NK-92 (cell line): Measurements from ENCODE around the gene SLC25A21.
"Not testable (repeated sequence)": the region's sequence is repeated elsewhere in the genome, so short reads cannot be mapped to it uniquely, and the experiment has no call there.

Source experiments
- DNase-seq: peaks from one replicate; lab custom pipeline; 2025; ENCODE audit not compliant: unreplicated experiment; lab: John Stamatoyannopoulos, UW

Gene SLC25A21

DNA sequence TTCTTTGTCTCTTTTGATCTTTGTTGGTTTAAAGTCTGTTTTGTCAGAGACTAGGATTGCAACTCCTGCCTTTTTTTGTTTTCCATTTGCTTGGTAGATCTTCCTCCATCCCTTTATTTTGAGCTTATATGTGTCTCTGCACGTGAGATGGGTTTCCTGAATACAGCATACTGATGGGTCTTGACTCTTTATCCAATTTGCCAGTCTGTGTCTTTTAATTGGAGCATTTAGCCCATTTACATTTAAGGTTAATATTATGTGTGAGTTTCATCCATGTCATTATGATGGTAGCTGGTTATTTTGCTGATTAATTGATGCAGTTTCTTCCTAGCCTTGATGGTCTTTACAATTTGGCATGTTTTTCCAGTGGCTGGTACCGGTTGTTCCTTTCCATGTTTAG is 276.1 kb downstream of the SLC25A21 start:
- DNase-seq: not testable (repeated sequence)

DNA sequence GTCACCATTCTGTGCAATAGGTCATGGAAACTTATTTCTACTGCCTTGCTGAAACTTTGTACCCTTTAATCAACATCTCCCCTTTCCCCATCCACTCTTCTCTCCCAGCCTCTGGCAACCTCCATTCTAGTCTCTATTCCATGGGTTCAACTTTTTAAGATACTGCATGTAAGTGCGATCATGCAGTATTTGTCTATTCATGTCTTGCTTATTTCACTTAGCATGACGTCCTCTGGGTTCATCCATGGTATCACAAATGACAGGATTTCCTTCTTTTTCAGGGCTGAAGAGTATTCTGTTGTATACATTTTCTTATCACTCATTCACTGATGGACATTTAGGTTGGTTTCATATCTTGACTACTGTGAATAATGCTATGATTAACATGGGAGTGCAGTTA is 288.4 kb downstream of the SLC25A21 start:
- no peak for DNase-seq

DNA sequence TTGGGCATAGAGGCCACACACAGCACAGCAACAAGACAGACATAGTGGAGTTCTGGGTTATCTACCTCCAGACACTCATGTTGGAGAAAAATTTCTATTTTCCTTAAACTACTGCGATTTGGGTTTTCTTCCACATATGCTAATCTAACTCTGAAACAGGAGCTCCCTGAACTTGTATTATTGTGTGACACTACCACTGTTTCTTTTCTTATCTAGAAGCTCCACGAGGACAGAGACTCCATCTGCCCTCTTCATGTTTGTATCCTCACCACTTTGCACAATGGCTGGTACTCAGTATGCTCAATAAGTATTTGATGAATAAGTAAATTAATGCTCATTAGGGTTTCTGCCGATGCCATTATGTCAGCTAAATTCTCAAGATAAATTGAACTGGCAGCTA is 292.1 kb downstream of the SLC25A21 start:
- DNase-seq: no peak

DNA sequence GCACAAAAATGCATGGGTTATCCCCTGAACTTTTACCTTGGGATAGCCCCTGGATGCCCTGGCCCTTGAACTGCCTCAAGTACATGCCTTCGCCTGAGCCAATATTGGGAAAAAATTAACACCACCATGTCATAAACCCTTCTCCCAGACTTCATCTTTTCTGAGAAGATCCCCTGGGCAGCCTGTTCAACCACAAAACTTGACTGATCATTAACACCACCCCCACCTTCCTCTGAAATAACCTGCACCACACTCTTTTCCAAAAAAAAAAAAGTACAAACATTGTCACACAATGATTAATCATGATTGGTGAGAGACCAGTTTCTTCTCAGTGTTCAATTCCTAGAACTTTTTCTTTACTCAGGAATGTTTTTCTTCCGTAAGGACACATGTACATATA is 292.8 kb downstream of the SLC25A21 start:
- DNase-seq: no peak

DNA sequence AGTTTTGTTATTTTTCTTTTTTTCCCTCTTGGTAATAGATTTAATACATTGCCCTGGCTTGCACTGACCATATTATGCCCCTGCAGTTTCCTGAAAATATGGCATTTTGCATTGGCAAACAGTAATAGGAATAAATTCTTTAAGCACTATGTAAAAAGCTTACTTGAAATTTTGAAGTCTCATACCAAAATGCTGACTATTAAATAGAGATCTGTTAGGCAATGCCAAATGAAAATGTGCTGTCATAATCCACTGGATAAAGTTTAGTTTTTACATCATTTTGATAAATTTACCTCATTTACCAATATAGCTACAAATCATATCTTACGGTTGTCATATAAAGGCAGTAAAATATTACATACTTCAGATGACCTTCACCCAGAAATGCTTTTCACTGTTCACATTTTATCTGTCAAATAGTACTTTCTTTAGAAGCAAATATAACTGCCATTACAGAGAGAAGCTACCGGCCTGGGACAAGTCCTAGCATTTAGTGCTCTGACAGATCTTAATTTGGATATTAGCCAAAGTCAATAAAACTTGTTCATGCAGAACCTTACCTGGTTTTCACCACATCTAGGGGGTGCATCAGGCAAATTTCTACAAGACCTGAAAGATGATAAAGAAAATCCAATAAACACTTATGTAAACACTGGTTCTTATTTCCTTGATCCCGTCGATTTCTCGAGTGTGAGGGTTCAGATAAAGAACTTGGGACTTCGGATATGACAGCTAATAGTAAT is 297.8 kb downstream of the SLC25A21 start:
- no peak for DNase-seq

DNA sequence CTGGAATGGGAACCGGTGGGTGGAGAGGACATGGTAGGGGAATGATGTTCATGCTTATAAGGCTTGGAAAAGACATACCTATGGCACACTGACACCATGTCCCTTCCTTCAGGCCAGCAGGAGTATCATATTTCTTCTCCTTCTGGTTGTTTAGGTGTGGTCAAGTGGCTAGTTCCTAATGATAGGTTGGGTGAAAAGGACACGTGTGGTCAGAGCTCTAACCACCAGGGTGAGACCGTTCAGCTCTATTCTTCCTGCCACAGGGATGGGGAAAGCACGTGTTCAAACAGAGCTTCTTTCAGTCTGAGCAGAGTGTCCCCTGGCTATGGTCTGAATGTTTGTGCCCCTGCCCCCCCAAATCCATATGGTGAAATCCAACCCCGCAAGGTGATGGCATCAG is 301.6 kb downstream of the SLC25A21 start:
- DNase-seq: no peak

DNA sequence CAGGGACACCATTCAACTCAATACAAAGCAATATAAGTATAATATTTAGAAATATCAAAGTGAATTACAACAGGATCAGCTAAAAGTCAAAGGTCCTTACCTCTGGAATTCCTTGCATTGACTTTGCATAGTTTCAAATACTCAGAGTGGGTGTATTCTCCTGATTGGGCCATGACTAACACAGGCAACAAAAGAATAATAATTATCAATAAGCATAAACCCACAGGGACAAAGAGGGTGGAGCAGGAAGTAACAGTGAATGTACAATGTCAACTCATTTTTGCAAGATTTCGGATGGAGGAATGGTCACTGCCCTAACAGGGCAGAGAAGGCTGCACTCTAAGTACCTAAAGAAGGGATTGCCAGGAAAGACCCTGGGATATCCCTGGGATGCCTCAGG is 303.3 kb downstream of the SLC25A21 start:
- no peak for DNase-seq

DNA sequence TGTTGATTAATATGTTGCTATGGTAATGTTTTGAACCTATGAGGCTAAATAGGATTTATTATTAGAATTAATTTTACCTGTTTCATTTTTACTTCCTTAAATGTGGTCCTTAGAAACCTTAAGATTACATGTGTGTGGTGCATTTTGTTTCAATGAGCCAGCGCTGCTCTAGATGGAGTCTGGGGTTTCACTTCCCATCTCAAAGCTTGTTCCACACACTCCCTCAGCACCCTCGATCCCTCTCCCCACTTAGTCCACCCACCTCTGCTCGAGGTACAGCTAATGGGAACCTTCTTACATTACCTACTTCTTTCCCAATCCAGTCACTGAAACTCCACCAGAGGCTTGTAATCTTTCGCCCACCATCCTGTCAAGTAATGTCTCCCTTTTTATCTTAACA is 305.5 kb downstream of the SLC25A21 start:
- no peak for DNase-seq

DNA sequence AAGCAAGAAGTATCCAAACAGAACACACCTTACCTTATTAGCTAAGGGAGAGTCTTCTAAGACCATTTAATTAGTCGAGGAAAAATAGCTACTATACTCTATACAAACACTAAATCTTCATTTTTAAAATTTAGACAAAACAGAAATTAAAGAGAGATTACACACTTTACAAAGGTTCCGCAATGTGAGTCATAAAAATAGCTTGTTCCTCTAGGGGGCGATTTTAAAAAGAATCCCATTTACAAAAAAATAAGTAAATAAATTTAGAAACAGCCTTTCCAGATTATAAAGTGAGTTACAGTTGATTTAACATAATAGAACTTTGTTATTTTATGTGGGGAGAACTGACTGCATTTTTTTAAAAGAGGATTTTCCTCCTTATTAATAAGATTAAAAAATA is 309.1 kb downstream of the SLC25A21 start:
- no peak for DNase-seq

DNA sequence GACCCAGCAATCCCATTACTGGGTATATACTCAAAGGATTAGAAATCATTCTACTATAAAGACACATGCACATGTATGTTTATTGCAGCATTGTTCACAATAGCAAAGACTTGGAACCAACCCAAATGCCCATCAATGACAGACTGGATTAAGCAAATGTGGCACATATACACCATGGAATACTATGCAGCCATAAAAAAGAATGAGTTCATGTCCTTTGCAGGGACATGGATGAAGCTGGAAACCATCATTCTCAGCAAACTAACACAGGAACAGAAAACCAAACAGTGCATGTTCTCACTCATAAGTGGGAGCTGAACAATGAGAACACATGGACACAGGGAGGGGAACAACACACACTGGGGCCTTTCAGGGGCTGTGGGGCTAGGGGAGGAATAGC is 310.2 kb downstream of the SLC25A21 start:
- not testable (repeated sequence) for DNase-seq

DNA sequence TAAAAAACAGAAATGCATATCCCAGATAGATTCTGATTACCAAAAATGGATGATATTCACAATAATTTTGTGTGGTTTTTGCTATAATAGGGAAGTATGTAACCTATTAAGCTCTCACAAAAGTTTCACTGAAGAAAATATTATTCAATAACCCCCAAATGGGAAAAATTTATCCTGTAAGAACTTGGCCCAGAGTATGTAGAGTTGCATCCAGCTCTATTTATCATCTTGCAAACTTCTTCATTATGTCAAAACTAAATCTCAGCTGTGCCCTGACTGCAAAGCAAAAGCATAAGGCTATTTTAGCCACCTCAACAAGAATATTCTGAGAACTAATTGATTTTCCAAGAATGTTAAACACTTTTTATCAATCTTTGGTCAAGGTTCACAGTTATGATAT is 311.6 kb downstream of the SLC25A21 start:
- DNase-seq: no peak

DNA sequence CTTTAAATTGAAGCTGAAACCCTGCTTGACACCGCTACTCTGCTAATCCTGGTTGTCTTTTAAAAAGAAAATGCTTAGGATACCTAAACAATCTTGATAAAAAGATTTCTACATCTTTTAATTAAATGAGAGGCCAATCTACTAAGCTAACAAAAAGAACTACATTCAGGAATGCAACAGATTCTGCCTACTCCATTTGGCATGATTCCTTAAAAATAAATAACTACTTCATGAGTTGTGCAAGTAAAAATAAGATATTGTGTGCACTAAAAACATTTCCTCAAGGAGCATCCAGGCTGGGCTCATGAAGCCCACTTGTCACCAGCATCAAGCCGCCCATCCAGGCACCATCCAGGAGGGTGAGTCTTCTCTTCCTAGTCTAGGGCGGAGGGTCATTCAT is 313.3 kb downstream of the SLC25A21 start:
- DNase-seq: no peak

DNA sequence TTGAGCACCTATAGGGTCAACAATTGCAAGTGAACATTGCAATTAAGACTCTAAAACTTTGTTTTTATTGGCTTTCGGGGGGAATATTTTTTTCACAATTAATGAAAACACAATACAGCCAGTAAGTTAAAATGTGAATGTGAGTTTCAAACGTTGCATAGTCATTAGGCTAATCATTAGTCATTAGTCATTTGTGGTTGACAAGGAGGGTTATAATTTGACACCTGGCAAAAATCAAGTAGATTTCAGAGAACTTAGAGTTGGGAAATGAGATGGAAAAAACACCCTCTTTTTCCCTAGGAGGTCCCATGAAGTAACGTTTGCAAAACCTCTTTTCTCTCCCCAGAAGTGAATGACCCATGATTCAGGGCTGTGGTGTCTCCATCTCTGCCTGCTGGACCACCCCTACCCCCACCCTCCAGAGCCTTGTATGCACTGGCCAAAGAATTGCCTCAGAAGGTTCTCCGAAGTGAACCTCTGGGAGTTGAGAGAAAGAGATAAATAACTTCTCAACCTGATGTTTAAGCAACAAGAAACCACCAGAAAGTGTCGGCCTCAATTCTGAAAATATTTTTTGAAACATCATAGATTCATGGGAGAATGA is 314.5 kb downstream of the SLC25A21 start:
- no peak for DNase-seq

DNA sequence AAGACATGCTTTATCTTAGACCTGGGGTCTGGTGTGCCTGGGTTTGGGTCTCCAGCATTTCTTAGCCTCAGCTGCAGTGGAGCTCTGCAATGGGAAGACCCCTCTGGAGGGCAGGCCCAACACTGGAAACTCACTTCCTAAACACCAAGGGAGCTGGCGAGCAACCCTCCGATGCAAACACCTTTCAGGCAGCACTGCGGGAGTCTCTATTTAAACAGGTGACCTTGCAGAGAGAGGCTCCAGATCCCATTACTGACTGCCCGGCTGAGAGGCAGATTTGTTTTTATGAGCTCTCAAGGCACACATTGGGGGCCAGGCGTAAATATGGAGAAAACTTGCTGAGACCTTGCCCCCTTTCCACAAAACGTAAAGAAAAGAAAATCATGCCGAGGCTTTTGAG is 315.3 kb downstream of the SLC25A21 start:
- no peak for DNase-seq

DNA sequence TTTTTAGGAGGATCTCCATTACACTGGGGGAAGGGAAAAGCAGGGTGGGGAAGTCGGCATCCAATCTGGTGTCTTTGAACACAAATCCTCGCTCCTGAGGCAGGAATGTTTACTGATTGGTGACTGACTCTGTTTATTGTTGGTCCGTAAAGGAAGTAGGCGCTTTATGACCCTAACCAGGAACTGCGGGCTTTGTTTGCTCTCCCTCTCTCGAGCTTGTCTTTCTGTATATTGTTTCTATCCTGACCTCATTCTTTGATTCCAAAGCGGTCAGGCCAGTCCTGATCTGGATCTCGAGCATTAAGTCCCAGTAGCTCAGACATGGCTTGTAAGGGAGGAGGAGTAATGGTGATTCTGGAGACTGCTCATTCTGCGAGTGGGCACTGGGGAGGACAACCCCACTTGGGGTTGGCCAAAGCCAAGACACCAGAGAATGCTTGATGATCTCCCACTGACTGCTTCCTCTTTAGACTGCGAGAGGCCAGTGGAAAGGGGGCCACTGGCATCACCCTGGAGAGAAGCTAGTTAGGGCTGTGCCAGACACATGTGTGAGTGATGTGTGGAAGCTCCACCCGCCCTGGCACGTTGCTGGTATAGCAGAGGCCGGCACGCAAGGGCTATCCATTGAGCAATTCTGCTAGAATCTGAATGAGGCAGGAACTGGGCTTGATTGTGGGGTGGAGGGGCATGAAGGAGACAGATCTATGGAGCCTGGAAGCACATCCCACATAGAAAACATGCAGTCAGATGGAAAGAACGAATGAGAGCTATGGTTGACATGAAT is 316.1 kb downstream of the SLC25A21 start:
- no peak for DNase-seq

DNA sequence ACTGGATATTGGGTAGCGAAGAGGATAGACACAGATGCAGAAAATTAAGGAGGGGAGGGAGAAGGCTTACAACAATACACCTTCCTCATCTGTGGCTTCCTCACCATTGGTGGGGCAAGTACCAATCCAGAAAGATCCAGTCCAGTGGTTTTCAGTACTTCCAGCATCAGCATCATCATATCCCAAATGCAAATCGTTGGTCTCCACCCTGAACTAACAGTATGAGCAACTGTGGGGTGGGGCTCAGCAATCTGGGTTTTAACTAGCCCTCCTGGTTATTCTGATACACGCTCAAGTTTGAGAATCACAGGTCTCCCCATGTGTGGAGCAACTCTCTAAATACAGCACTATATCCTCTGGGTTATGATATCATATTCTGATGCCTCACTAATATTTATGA is 317.0 kb downstream of the SLC25A21 start:
- no peak for DNase-seq

DNA sequence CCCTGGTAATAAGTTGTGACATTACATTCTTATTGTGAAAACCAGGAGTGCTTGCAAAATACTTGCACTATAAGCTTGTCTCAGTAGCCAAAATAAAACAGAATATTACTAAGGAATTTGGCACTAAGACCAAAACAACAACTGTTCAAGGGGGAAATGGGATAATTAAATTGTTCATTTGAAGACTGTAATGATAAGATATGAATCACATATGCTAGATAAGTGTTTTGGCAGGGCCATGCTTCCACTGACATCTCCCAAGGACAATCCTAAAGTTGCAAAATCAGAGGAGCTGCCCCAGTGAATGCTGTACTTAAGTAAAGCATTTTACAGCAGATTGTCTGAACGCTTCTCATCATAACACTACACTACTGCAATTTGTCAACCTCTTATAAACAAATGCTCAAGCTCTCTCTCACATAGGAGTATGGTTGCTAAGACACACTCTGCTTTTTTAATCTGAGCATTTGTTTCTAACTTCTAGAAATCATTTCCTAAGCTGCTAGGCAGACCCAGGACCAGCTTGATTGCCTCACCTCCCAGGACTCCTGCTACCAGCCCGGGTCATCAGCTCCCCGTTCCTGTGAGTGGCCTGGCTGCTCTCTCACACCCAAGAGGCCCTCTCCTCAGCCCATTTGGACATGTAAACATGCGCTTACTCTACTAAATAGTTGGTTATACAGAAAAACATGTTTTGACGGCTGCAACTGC is 319.3 kb downstream of the SLC25A21 start:
- DNase-seq: no peak

DNA sequence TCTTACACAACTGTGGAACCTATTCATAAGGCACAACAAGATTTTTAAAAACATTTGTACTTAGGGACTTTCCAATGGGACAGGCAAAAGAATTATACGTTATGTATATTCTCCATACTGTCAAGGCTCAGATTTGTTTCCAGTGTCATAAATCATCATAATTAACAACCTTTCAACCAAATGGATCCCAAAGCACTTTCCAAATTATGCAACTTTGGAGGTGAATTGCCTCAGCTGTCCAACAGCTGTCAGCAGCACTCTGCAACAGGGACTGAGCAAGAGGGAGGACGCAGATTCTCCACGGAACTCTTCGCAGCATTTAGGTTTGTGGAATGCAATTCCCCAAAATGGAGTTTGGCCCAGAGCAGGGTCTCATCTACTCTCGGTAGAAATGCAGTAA is 324.2 kb downstream of the SLC25A21 start:
- no peak for DNase-seq

DNA sequence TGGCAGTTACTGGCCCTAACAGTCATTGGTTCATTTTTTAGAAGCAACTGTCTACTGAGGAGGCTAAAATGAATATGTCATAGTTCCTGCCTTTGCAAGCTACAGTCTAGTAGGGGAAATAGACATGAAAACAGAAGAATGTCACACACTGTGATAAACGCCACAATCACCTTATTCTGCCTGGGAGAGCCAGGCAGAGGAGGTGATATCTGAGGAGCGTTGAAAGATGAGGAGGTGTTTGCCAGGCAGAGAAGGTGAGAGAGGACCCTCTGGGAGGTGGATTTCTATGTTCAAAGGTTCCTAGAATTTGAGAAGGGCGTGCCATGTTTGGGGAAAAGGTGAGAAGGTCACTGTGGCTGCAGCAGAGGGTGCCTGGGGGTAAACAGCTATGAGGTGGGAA is 325.0 kb downstream of the SLC25A21 start:
- DNase-seq: no peak

DNA sequence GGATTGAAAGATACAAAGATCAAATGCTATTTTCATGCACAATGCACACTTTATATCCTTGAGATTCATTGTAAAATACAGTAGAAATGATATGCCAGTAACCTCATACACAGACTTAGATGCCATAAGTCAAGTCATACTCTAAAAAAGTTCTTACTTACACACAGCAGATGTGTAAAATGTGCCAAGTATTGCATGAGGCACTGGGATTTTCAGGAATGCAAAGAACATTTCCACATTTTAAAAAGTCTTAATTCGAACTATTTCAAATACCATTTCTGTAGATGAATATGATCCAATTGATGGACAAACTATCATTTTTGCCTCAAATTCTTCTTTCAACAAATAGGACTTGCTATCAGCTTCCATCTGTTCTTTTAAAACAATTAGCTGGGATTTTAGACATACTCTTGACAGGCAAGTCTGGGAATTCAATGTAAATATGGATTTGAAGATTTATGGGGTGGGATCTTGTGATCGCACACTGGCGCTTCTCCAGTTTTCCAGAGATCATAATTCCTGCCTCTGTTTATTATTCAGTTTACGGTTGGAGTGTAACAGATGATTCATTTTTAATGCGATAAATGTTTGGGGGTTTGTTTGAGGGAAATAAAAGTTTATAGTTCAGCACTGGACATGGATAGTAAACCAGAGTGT is 326.9 kb downstream of the SLC25A21 start:
- no peak for DNase-seq
